Duodenal mucosa (tissue), 2 donors: ENCODE data around the gene RAB28.

Experiments used
- H3K27ac ChIP-seq: one replicate; pipeline ENCODE4 v1.7.0; 2013; ENCODE audit warnings: low read depth, low read length
- H3K27me3 ChIP-seq, 2 donors: one replicate each; pipeline ENCODE4 v1.7.0; 2013; ENCODE audit warnings: low read length in 2 of 2, control low read depth in 1 of 2; ENCODE audit not compliant: insufficient read depth in 2 of 2, control insufficient read depth in 1 of 2
- H3K36me3 ChIP-seq, 2 donors: one replicate each; pipeline ENCODE4 v1.7.0; 2013; ENCODE audit warnings: low read length in 2 of 2, control low read depth in 1 of 2; ENCODE audit not compliant: insufficient read depth in 2 of 2, control insufficient read depth in 1 of 2
- H3K4me1 ChIP-seq, 2 donors: one replicate each; pipeline ENCODE4 v1.7.0; 2013; ENCODE audit warnings: low read length in 2 of 2, control low read depth in 1 of 2; ENCODE audit not compliant: insufficient read depth in 2 of 2, control insufficient read depth in 1 of 2
- H3K4me3 ChIP-seq, 2 donors: one replicate each; pipeline ENCODE4 v1.7.0; 2013; ENCODE audit warnings: low read length in 2 of 2, low read depth in 1 of 2
- H3K9ac ChIP-seq, 2 donors: one replicate each; pipeline ENCODE4 v1.7.0; 2013; ENCODE audit warnings: low read length in 2 of 2, low read depth in 1 of 2
- H3K9me3 ChIP-seq, 2 donors: one replicate each; pipeline ENCODE4 v1.7.0; 2013; ENCODE audit warnings: low read length in 2 of 2, control low read depth in 1 of 2; ENCODE audit not compliant: control insufficient read depth in 1 of 2

Gene RAB28

GRCh38 chr4:13481569-13481968, 2.6 kb downstream of the RAB28 start:
- peaks cover 15 to 16% of the 10 kb centered on the region in 2 donors for H3K4me1 ChIP-seq
- no peaks in the 10 kb centered on the region for H3K9me3 ChIP-seq
- H3K27me3 ChIP-seq = no peaks in the 10 kb centered on the region
- H3K36me3 ChIP-seq = peaks cover 0 to 6% of the 10 kb centered on the region in 2 donors
- no peak overlapping the region for H3K4me3 ChIP-seq
- no peak overlapping the region for H3K9ac ChIP-seq
- no peak overlapping the region for H3K27ac ChIP-seq

- Histone ChIP-seq H3K9me3 (no peaks in the 10 kb centered on the region), H3K27ac (no peak overlapping the region), H3K27me3 (no peaks in the 10 kb centered on the region), H3K4me3 (no peak overlapping the region), H3K4me1 (peaks cover 10 to 11% of the 10 kb centered on the region in 2 donors), H3K36me3 (peaks cover 0 to 6% of the 10 kb centered on the region in 2 donors), H3K9ac (no peak overlapping the region)
These were observed 5.4 kb downstream of the RAB28 start for GRCh38 chr4:13478707-13479106.

GRCh38 chr4:13478131-13478530, 6.0 kb downstream of the RAB28 start:
- H3K36me3 ChIP-seq = peaks cover 0 to 6% of the 10 kb centered on the region in 2 donors
- H3K9me3 ChIP-seq = no peaks in the 10 kb centered on the region
- H3K27me3 ChIP-seq = no peaks in the 10 kb centered on the region
- H3K27ac ChIP-seq = no peak overlapping the region
- peaks cover 6% of the 10 kb centered on the region in 2 donors for H3K4me1 ChIP-seq
- H3K4me3 ChIP-seq = no peak overlapping the region
- H3K9ac ChIP-seq = no peak overlapping the region

- no peak overlapping the region for H3K4me3 ChIP-seq
These were observed 7.2 kb downstream of the RAB28 start for GRCh38 chr4:13476915-13477314.

GRCh38 chr4:13476152-13476551, 8.0 kb downstream of the RAB28 start:
- no peak overlapping the region for H3K9ac ChIP-seq
- H3K4me3 ChIP-seq = no peak overlapping the region
- H3K9me3 ChIP-seq = no peaks in the 10 kb centered on the region
- peaks cover 0 to 6% of the 10 kb centered on the region in 2 donors for H3K36me3 ChIP-seq
- no peaks in the 10 kb centered on the region for H3K4me1 ChIP-seq
- no peak overlapping the region for H3K27ac ChIP-seq
- no peaks in the 10 kb centered on the region for H3K27me3 ChIP-seq

More at GRCh38 chr4:13476915-13477314, 7.2 kb downstream of the RAB28 start:
- Histone ChIP-seq H3K9me3 (no peaks in the 10 kb centered on the region), H3K4me1 (no peaks in the 10 kb centered on the region), H3K36me3 (peaks cover 0 to 6% of the 10 kb centered on the region in 2 donors), H3K9ac (no peak overlapping the region), H3K27me3 (no peaks in the 10 kb centered on the region), H3K27ac (no peak overlapping the region)

GRCh38 chr4:13471400-13471799, 12.7 kb downstream of the RAB28 start:
- Histone ChIP-seq H3K9me3 (no peaks in the 10 kb centered on the region), H3K9ac (no peak overlapping the region), H3K4me1 (no peaks in the 10 kb centered on the region), H3K27me3 (no peaks in the 10 kb centered on the region), H3K4me3 (no peak overlapping the region), H3K36me3 (no peaks in the 10 kb centered on the region), H3K27ac (no peak overlapping the region)

GRCh38 chr4:13470379-13470778, 13.8 kb downstream of the RAB28 start:
- no peaks in the 10 kb centered on the region for H3K9me3 ChIP-seq
- no peak overlapping the region for H3K4me3 ChIP-seq
- H3K27me3 ChIP-seq = no peaks in the 10 kb centered on the region
- H3K36me3 ChIP-seq = no peaks in the 10 kb centered on the region
- no peak overlapping the region for H3K27ac ChIP-seq
- H3K4me1 ChIP-seq = no peaks in the 10 kb centered on the region
- no peak overlapping the region for H3K9ac ChIP-seq

GRCh38 chr4:13464973-13465372, 19.2 kb downstream of the RAB28 start:
- Histone ChIP-seq H3K36me3 (no peaks in the 10 kb centered on the region), H3K9ac (no peak overlapping the region), H3K4me1 (no peaks in the 10 kb centered on the region), H3K27ac (no peak overlapping the region), H3K9me3 (no peaks in the 10 kb centered on the region), H3K27me3 (no peaks in the 10 kb centered on the region), H3K4me3 (no peak overlapping the region)

GRCh38 chr4:13464543-13464942, 19.6 kb downstream of the RAB28 start:
- no peak overlapping the region for H3K27ac ChIP-seq
- no peaks in the 10 kb centered on the region for H3K36me3 ChIP-seq
- H3K4me1 ChIP-seq = no peaks in the 10 kb centered on the region
- H3K4me3 ChIP-seq = no peak overlapping the region
- no peaks in the 10 kb centered on the region for H3K9me3 ChIP-seq
- no peak overlapping the region for H3K9ac ChIP-seq
- no peaks in the 10 kb centered on the region for H3K27me3 ChIP-seq

- Histone ChIP-seq H3K27me3 (no peaks in the 10 kb centered on the region), H3K9ac (no peak overlapping the region), H3K4me1 (no peaks in the 10 kb centered on the region), H3K36me3 (peaks cover 3 to 6% of the 10 kb centered on the region in 2 donors), H3K4me3 (no peak overlapping the region), H3K9me3 (no peaks in the 10 kb centered on the region), H3K27ac (no peak overlapping the region)
These were observed 22.8 kb downstream of the RAB28 start for GRCh38 chr4:13461191-13461905.
